ENCODE results near the gene GDF11.

GDF11 gene

GRCh38 chr12:55760663-55761062, 17.7 kb downstream of the GDF11 start:
- no peak overlapping the region for H3K4me3 Mint-ChIP-seq
- H3K9me3 Mint-ChIP-seq (ENCODE audit: low read depth): no peaks in the 10 kb centered on the region
- H3K4me1 Mint-ChIP-seq (ENCODE audit: low read depth): peaks cover 5% of the 10 kb centered on the region
- peaks cover 3% of the 10 kb centered on the region for H3K36me3 Mint-ChIP-seq
- peak overlapping the region; percentile 81 for H3K27ac Mint-ChIP-seq
- H3K27me3 Mint-ChIP-seq: no peaks in the 10 kb centered on the region

DNA sequence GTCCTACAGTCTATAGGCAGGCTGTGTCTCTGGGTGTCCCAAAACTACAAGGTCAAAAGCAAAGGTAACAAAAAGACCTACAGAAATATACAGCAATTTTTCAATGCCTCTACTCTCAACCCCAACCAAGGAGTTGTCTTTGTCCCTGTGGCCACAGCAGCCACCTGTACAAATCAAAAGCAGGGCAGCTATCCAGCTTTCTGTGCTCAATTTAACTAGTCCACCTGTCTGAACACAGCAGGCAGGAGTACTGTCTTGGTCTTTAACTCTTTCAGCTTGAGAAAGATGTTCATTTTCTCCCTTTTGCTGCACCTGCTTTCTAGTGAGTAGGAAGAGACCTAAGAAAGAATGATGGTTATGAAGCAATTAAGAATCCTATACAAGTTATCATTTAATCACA, 19.7 kb downstream of the GDF11 start:
- H3K9me3 Mint-ChIP-seq (ENCODE audit: low read depth): no peaks in the 10 kb centered on the region
- H3K27me3 Mint-ChIP-seq: no peaks in the 10 kb centered on the region
- peaks cover 3% of the 10 kb centered on the region for H3K36me3 Mint-ChIP-seq
- H3K4me1 Mint-ChIP-seq (ENCODE audit: low read depth): peaks cover 5% of the 10 kb centered on the region
- H3K4me3 Mint-ChIP-seq: no peak overlapping the region
- no peak overlapping the region for H3K27ac Mint-ChIP-seq

- H3K4me1 Mint-ChIP-seq (ENCODE audit: low read depth): peaks cover 3% of the 10 kb centered on the region
- no peaks in the 10 kb centered on the region for H3K9me3 Mint-ChIP-seq (ENCODE audit: low read depth)
- H3K27ac Mint-ChIP-seq: no peak overlapping the region
- no peaks in the 10 kb centered on the region for H3K27me3 Mint-ChIP-seq
- peaks cover 3% of the 10 kb centered on the region for H3K36me3 Mint-ChIP-seq
- H3K4me3 Mint-ChIP-seq: no peak overlapping the region
These were observed 22.9 kb downstream of the GDF11 start for GRCh38 chr12:55765736-55766290.

GRCh38 chr12:55767156-55767555, 24.2 kb downstream of the GDF11 start:
- Mint-ChIP-seq H3K4me1 (ENCODE audit: low read depth) (peaks cover 2% of the 10 kb centered on the region), H3K36me3 (peaks cover 5% of the 10 kb centered on the region), H3K27ac (no peak overlapping the region), H3K9me3 (ENCODE audit: low read depth) (no peaks in the 10 kb centered on the region), H3K4me3 (no peak overlapping the region), H3K27me3 (no peaks in the 10 kb centered on the region)

GRCh38 chr12:55771736-55772135, 28.8 kb downstream of the GDF11 start:
- H3K36me3 Mint-ChIP-seq: peaks cover 8% of the 10 kb centered on the region
- no peak overlapping the region for H3K27ac Mint-ChIP-seq
- H3K27me3 Mint-ChIP-seq: no peaks in the 10 kb centered on the region

GRCh38 chr12:55777856-55778255, 34.9 kb downstream of the GDF11 start:
- Mint-ChIP-seq H3K9me3 (ENCODE audit: low read depth) (no peaks in the 10 kb centered on the region), H3K27me3 (no peaks in the 10 kb centered on the region), H3K36me3 (peaks cover 6% of the 10 kb centered on the region), H3K4me1 (ENCODE audit: low read depth) (peaks cover 19% of the 10 kb centered on the region), H3K27ac (peak overlapping the region; percentile 22), H3K4me3 (no peak overlapping the region)

More at GRCh38 chr12:55771736-55772135, 28.8 kb downstream of the GDF11 start:
- peaks cover 11% of the 10 kb centered on the region for H3K4me1 Mint-ChIP-seq (ENCODE audit: low read depth)
- no peaks in the 10 kb centered on the region for H3K9me3 Mint-ChIP-seq (ENCODE audit: low read depth)
- no peak overlapping the region for H3K4me3 Mint-ChIP-seq

DNA sequence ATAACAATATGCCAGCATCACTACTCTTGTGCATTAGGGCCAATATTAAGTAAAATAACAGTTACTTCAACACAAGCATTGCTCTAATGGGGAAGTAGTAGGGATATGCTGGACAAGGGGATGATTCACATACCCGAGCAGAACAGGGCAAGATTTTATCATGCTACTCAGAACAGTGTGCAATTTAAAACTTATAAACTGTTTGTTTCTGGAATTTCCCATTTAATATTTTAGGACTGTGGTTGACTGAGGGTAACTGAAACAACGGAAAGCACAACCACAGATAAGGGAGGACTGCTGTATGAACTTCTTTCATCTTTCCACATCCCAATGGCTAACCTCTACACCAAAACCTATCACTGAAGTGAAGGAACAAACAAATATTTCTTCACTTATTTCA, 37.8 kb downstream of the GDF11 start:
- Mint-ChIP-seq H3K9me3 (ENCODE audit: low read depth) (no peaks in the 10 kb centered on the region), H3K27ac (no peak overlapping the region), H3K36me3 (peaks cover 8% of the 10 kb centered on the region)

GRCh38 chr12:55788546-55788945, 45.6 kb downstream of the GDF11 start:
- Mint-ChIP-seq H3K27me3 (no peaks in the 10 kb centered on the region), H3K27ac (no peak overlapping the region), H3K36me3 (peaks cover 7% of the 10 kb centered on the region), H3K4me3 (no peak overlapping the region), H3K4me1 (ENCODE audit: low read depth) (peaks cover 2% of the 10 kb centered on the region), H3K9me3 (ENCODE audit: low read depth) (no peaks in the 10 kb centered on the region)

More for the DNA sequence above, 37.8 kb downstream of the GDF11 start:
- Mint-ChIP-seq H3K4me1 (ENCODE audit: low read depth) (peaks cover 13% of the 10 kb centered on the region), H3K4me3 (no peak overlapping the region), H3K27me3 (no peaks in the 10 kb centered on the region)

DNA sequence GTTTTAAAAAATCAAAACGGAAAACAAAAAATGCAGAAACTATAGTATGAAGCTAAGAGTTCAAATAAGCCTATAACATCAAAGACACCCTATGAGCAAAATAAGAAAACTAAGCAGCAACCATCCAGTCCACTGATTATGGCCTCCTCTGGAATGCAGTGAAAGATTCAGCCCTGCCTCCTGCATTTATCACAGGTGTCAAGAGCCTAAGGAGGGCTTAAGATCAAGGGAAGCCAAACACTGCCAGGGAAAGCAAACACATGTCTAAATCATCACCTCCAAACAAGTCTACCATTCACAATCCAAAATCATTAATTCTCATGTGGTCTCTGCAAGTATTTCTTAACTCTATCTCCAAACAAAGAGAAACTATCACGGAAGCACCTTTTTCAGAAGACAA, 46.2 kb downstream of the GDF11 start:
- H3K27me3 Mint-ChIP-seq: no peaks in the 10 kb centered on the region
- no peaks in the 10 kb centered on the region for H3K9me3 Mint-ChIP-seq (ENCODE audit: low read depth)
- H3K4me1 Mint-ChIP-seq (ENCODE audit: low read depth): peaks cover 2% of the 10 kb centered on the region
- H3K4me3 Mint-ChIP-seq: no peak overlapping the region
- H3K27ac Mint-ChIP-seq: no peak overlapping the region
- peaks cover 4% of the 10 kb centered on the region for H3K36me3 Mint-ChIP-seq

GRCh38 chr12:55789893-55790292, 47.0 kb downstream of the GDF11 start:
- H3K36me3 Mint-ChIP-seq: peaks cover 8% of the 10 kb centered on the region
- peaks cover 2% of the 10 kb centered on the region for H3K4me1 Mint-ChIP-seq (ENCODE audit: low read depth)
- H3K27me3 Mint-ChIP-seq: no peaks in the 10 kb centered on the region
- H3K4me3 Mint-ChIP-seq: no peak overlapping the region
- no peaks in the 10 kb centered on the region for H3K9me3 Mint-ChIP-seq (ENCODE audit: low read depth)
- H3K27ac Mint-ChIP-seq: no peak overlapping the region

- H3K27ac Mint-ChIP-seq: no peak overlapping the region
- H3K36me3 Mint-ChIP-seq: peaks cover 6% of the 10 kb centered on the region
- H3K9me3 Mint-ChIP-seq (ENCODE audit: low read depth): no peaks in the 10 kb centered on the region
- H3K4me3 Mint-ChIP-seq: no peak overlapping the region
- peaks cover 3% of the 10 kb centered on the region for H3K4me1 Mint-ChIP-seq (ENCODE audit: low read depth)
- no peaks in the 10 kb centered on the region for H3K27me3 Mint-ChIP-seq
These were observed 53.0 kb downstream of the GDF11 start for GRCh38 chr12:55795950-55796349.

DNA sequence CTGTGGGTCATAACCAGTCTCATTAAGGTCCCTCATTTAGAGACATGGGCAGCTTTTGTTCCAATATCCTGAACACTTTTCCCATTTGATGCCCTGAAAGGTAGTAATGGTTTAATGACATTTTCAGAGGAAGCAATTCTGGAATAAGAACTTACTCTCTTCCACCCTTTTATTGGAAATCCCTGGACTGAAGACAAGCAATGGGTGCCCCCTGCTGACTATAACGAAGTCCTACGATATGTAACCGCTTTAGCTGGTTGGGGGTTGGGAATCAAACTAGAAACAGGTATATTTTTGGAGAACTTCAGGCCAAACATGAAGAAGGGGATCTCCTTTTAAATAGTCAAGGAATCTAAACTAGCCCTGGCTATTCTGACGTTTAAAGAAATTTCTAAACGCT, 54.1 kb downstream of the GDF11 start:
- no peak overlapping the region for H3K27ac Mint-ChIP-seq
- H3K27me3 Mint-ChIP-seq: no peaks in the 10 kb centered on the region
- peaks cover 6% of the 10 kb centered on the region for H3K36me3 Mint-ChIP-seq
- peaks cover 3% of the 10 kb centered on the region for H3K4me1 Mint-ChIP-seq (ENCODE audit: low read depth)
- H3K4me3 Mint-ChIP-seq: no peak overlapping the region
- no peaks in the 10 kb centered on the region for H3K9me3 Mint-ChIP-seq (ENCODE audit: low read depth)

- Mint-ChIP-seq H3K4me1 (ENCODE audit: low read depth) (peaks cover 3% of the 10 kb centered on the region), H3K4me3 (no peak overlapping the region), H3K9me3 (ENCODE audit: low read depth) (no peaks in the 10 kb centered on the region), H3K27me3 (no peaks in the 10 kb centered on the region), H3K36me3 (peaks cover 6% of the 10 kb centered on the region), H3K27ac (no peak overlapping the region)
These were observed 54.6 kb downstream of the GDF11 start for GRCh38 chr12:55797550-55797949.

Data from activated naive CD8-positive, alpha-beta T cell (primary cell).